Daoy (cell line): ENCODE results near the gene GRAP2. TPM values are rescaled to one million over a fixed set of nuclear protein-coding genes. Genes with fewer than 3 reads are reported as not detected.

ENCODE experiments used
- DNase-seq: peaks from one replicate; pipeline ENCODE4 v3.0.0-alpha.2; 2015; ENCODE audit warnings: low read depth
- total RNA-seq: library from RNA; depleted of rRNA; stranded (reverse); fragments of >200 nt; shearing (Covaris generic); gene quantifications from 2 replicates; pipeline ENCODE4 v1.2.3, GENCODE V29; 2014; rRNA removed

The GRAP2 gene
- total RNA-seq, 1 experiment from 2014 or later, result 0.11 TPM

DNA sequence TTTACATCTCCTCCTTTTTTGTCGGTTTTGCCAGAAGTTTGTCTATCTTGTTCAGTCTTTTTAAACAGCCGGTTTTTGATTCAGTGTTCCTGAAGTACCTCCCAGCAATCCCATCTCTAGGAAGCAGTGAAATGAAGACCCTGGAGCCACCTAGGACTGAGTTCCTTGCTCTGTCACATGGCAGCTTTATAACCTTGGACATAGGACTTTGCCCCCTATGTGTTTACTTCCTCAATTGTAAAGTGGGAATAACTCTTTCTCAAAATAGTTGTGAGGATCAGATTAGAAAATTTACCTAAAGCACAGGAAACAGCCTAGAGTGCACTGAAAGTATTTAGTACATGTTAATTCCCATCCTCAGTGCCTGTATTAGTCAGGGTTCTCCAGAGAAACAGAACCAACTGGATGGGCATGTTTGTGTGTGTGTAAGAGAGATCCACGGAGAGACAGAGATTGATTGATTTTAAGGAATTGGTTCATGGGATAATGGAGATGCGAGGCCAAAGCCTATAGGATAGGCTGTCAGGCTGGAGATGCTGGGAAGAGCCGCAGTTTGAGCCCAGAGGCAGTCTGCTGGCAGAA, 113.9 kb downstream of the GRAP2 start:
- no peak for DNase-seq

DNA sequence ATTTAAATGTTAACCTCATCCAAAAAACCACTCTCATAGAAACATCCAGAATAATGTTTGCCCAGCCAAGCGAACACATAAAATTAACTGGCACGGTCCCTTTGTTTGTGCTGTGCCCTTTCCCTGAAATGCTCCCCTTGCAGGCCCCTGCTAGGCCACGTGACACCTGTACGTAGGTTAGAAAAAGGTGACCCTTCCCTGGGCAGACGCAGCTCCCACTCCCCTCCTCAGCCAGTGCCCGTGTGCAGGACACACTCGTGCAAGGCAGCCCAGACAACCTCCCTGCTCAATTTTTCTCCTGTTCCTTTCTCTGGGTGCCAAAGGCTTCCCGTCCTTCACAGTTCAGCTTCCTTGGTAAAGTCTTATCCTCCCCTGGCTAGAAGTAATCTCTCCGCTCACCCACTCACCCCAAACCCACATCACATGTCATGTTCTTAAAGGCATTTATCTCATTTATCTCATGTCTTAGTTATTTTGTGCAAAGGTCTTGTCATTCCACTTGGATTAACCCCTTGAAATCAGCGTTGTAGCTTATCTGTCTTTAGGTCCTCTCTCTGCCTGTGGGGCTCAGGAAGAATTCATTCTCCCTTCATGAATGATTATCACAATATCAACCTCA, 114.6 kb downstream of the GRAP2 start:
- DNase-seq, result no peak

DNA sequence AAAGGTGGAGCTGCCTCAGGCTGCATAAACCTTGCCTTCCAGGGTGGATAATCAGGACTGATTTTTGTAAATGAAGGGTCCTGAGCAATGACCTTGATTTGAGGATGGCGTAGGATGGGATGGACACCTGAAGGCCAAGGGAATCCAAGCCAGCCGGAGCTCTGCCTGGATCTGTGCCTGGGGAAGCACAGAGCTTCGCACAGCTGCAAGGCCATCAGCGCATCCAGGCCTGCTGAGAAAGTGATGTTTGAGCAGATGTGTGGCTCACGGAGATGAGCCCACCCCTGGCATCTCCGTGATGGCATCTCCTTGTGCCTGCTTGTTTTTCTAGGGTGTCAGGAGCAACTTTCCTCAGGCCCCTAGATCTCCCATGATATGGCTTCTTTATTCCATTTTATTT, 117.2 kb downstream of the GRAP2 start:
- no peak for DNase-seq

DNA sequence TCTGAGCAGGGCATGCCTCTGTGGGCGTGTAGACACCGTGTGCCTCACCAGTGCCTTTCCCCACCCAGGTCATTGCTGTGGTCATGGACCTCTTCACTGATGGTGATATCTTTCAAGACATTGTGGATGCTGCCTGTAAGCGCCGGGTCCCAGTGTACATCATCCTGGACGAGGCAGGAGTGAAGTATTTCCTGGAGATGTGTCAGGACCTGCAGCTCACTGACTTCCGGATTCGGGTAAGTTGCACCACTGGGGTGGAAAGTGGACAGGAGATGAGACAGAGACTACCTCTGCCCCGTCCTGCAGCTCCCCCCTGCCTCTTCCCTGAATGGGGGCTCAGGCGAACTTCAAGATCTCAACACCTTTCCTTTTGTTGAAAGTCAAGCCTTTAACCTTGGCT, 118.2 kb downstream of the GRAP2 start:
- DNase-seq, result no peak

DNA sequence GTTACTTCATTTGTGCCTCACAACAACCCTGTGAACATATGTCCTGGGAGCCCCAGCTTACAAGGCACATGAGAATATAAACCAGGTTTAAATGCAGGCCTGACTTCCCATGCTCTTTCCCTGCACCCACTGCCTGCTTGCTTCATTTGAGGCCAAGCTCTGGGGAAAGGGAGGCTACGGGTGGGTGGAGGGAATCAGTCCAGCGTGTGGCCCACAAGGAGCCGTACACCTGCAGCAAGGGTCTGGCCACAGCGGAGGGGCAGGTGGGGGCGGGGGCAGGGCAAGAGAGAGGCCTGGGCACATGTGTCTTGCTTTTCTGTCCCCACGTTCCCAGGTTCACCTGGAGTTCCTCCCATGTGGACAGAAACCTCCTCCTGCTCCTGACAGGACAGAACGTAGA, 120.1 kb downstream of the GRAP2 start:
- no peak for DNase-seq

DNA sequence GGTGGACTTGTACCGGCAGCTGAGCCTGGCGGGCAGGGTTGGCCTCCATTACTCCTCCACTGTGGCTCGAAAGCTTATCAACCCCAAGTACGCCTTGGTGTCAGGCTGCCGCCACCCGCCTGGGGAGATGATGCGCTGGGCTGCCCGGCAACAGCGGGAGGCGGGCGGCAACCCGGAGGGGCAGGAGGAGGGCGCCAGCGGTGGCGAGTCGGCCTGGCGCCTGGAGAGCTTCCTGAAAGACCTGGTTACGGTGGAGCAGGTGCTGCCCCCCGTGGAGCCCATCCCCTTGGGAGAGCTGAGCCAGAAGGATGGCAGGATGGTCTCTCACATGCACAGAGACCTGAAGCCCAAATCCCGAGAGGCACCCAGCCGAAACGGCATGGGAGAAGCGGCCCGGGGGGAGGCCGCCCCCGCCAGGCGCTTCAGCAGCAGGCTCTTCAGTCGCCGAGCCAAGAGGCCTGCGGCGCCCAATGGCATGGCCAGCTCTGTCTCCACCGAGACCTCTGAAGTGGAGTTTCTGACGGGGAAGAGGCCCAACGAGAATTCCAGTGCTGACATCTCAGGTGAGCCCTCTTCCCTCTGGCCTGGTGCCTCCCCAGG, 120.6 kb downstream of the GRAP2 start:
- DNase-seq, result no peak

DNA sequence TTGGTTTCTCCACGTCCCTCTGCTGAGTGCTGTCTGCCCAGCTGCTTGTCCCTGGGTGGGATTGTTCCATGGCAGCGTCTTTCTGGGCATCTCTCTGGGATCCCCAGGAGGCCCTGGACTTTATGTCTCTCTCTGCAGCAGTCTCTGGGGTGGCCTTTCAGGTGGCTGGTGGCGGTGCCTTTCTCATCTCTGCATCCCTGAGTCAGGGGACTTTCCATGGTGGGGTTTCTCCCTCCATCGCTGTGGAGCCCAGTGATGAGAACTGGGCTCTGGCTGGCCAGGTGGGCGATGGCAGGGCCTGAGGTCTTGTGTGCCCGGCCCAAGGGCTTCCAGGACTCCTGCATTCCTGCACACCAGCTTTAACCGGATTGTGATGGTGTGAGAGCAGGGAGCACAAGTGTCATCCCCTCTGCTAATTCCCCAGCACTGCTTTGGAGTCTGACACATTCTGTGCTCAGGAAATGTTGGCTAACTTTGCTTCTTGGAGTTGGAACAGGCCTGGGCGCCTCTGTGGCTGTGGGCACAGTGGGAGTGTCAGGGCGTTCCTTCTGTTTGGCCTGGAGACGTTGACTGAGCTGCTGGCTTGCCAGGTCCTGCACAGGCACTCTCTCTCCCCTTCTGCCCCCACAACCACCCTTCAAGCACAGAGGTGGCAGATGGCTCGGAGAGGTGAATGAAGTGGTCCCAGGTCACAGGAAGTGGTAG, 121.8 kb downstream of the GRAP2 start:
- DNase-seq, result no peak

Other genes with a start within 250 kb of the GRAP2 start
- gene ENTHD1, start 7.3 kb upstream of the GRAP2 start, total RNA-seq, result not detected in 2 replicates
- gene TMA7B, start 59.3 kb downstream of the GRAP2 start, total RNA-seq, result not detected in 2 replicates
- 0.06 TPM in 1 of 2 replicates, not detected in the other for gene FAM83F, start 93.9 kb downstream of the GRAP2 start, total RNA-seq